ENCODE measurements around the gene CPNE9.
A peak's percentile ranks its signal among the peaks of the same experiment; 100 is the strongest.

Gene CPNE9

DNA sequence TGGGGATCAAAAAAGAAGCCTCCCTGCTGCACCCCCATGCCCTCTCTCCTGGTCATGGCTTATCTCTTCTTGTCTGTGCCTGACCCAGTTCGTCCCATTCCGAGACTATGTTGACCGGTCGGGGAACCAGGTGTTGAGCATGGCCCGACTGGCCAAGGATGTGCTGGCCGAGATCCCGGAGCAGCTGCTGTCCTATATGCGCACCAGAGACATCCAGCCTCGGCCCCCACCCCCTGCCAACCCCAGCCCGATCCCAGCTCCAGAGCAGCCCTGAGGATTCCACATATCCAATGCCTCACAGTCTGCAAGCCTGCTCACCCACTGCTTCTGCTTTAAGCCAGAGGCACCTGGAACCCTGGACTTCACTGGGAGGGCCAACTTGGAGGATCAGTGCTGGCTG, 25.8 kb downstream of the CPNE9 start:
- no peaks in the 10 kb centered on the region for H3K9me3 ChIP-seq (ENCODE audit: control insufficient read depth, insufficient read depth, low read length)
- peaks cover 4% of the 10 kb centered on the region for H3K4me1 ChIP-seq (ENCODE audit: control insufficient read depth, insufficient read depth, low read length)
- no CpG with 5 or more reads among the region's 10 CpGs for WGBS (ENCODE audit: insufficient coverage, insufficient read length)
- H3K27ac ChIP-seq (ENCODE audit: low read length): no peak overlapping the region
- H3K36me3 ChIP-seq (ENCODE audit: control insufficient read depth, insufficient read depth, low read length): 0 out of 2 replicates have a peak, but pooled peaks cover 6% of the 10 kb centered on the region
- no peak for DNase-seq (ENCODE audit: low read depth, low spot score)
- no peaks in the 10 kb centered on the region for H3K27me3 ChIP-seq (ENCODE audit: control insufficient read depth, insufficient read depth, low read length)
- no peak overlapping the region for H3K4me3 ChIP-seq (ENCODE audit: low read length)

DNA sequence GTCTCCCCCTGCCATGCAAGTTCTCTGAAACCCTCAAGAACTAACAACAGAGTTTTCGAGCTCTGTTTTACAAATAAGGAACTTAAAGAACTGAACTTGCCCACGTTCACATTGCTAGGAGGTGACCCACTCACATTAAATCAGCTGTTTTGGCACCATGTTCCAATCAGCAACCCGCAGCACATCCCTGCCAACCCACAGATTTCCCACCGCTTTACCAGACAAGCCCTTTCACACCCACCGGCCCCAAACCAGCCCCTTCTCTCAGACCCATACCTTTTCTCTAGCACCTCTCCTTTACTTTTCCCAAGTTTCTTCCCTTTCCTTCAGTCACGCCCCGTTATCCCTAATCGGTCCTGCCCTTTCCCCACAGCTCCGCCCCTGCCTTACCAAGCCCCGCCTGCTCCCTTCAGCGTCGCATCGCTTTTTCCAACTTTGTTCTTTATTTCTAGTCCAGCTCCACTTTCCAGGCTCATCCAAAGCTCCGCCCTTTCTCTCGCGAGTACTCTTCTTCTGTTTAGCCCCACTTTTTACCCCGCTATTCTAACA, 27.1 kb downstream of the CPNE9 start:
- no peak overlapping the region for H3K27ac ChIP-seq (ENCODE audit: low read length)
- peaks cover 4% of the 10 kb centered on the region for H3K4me1 ChIP-seq (ENCODE audit: control insufficient read depth, insufficient read depth, low read length)
- DNase-seq (ENCODE audit: low read depth, low spot score): peak; percentile 55
- no peaks in the 10 kb centered on the region for H3K27me3 ChIP-seq (ENCODE audit: control insufficient read depth, insufficient read depth, low read length)
- WGBS (ENCODE audit: insufficient coverage, insufficient read length): no CpG with 5 or more reads among the region's 17 CpGs
- H3K4me3 ChIP-seq (ENCODE audit: low read length): peak overlapping the region; percentile 51; the same call in 1 of the 2 replicates
- H3K36me3 ChIP-seq (ENCODE audit: control insufficient read depth, insufficient read depth, low read length): peaks cover 11% of the 10 kb centered on the region; the same call in 1 of the 2 replicates
- no peaks in the 10 kb centered on the region for H3K9me3 ChIP-seq (ENCODE audit: control insufficient read depth, insufficient read depth, low read length)

DNA sequence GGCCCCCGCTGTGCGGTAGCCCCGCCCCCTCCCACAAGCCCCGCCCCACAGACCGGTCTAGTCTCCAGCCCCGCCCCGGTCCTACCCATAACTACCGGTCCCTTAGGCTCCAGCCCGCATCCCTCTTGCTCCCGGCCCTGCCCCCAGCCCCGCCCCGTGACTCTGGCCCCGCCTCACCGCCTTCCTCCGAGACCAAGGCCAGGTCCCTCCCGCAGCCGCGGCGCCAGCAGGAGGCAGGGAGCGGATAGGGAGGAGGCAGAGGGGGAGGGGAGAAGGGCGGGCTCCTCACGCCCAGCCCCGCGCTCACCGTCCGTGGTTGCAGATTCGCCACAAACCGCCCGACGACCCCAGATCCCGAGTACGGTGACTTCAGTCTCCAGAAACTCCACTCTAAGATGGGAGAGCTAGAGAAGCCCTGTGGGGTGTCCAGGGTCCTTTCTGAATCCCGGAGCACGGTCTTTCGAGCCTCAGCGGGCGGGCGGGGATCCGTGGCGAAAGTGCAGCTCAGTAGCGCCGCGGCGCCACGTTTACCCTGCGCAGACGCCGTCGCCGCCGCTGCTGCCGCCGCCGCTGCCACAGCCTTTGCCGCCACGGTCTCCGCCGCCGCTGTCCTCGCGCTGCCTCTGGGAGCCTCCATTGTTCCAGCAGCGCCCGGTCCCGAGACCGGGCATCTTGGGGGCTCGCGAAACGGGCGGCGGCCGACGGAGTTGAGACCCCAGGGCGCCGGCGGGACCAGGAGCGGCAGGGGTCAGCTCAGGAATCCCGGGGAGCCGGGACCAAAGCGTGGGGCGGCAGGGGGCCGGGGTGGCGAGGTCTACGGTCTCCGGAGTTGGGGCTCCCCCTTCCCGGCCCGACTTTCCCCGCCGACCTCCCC, 27.8 kb downstream of the CPNE9 start, which contains the start of gene BRPF1:
BRPF1 (plus strand) TSS at position 530 of the 874 bp plus-strand sequence. CDS start 2,406 bp downstream, outside the sequence.
- peak within 1 kb of the TSS; percentile 96 for H3K4me3 ChIP-seq (ENCODE audit: low read length)
- peak; percentile 92 for DNase-seq (ENCODE audit: low read depth, low spot score)
- no peaks in the 10 kb centered on the region for H3K27me3 ChIP-seq (ENCODE audit: control insufficient read depth, insufficient read depth, low read length)
- H3K9me3 ChIP-seq (ENCODE audit: control insufficient read depth, insufficient read depth, low read length): no peaks in the 10 kb centered on the region
- no peak within 1 kb of the TSS for H3K27ac ChIP-seq (ENCODE audit: low read length)
- H3K4me1 ChIP-seq (ENCODE audit: control insufficient read depth, insufficient read depth, low read length): peaks cover 4% of the 10 kb centered on the region
- H3K36me3 ChIP-seq (ENCODE audit: control insufficient read depth, insufficient read depth, low read length): peaks cover 11% of the 10 kb centered on the region; the same call in 1 of the 2 replicates
- no CpG with 5 or more reads among the region's 88 CpGs for WGBS (ENCODE audit: insufficient coverage, insufficient read length)

DNA sequence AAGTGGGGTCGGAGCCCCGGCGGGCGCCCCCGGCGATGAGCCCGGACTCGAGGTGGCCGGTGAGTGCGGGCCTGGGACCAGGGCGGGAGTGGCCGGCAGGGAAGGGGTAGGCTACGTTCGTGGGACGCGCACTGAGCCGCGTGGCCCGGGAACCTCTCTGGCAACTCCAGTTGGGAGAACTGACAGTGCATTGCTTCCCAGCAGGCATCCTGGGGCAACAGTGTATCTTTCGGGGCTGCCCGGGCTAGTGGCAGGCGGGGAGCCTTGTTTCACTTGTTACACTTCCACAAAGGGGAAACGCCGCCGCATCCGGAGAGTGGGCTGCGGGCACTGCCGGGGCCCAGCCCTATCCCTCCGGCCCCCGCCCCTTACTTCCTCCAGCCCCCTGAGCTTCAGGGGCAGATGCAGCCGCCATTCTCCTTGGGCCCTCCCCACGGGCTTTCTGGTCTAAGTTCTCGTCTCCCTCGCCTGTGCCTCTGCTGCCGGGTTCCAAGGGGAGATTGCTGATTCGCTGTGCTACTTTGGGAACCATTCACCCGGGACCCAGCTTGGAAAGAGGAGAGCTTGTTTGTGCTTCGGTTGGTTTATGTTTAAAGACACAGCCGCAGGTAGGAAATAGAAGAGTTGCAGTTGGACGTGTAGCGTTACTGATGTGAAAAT, 28.6 kb downstream of the CPNE9 start:
- Histone ChIP-seq H3K27ac (ENCODE audit: low read length) (no peak overlapping the region), H3K36me3 (ENCODE audit: control insufficient read depth, insufficient read depth, low read length) (peaks cover 14% of the 10 kb centered on the region; the same call in 1 of the 2 replicates), H3K4me1 (ENCODE audit: control insufficient read depth, insufficient read depth, low read length) (peaks cover 4% of the 10 kb centered on the region), H3K9me3 (ENCODE audit: control insufficient read depth, insufficient read depth, low read length) (no peaks in the 10 kb centered on the region), H3K27me3 (ENCODE audit: control insufficient read depth, insufficient read depth, low read length) (no peaks in the 10 kb centered on the region), H3K4me3 (ENCODE audit: low read length) (peak overlapping the region; percentile 96)
- no peak for DNase-seq (ENCODE audit: low read depth, low spot score)
- WGBS (ENCODE audit: insufficient coverage, insufficient read length): no CpG with 5 or more reads among the region's 41 CpGs

DNA sequence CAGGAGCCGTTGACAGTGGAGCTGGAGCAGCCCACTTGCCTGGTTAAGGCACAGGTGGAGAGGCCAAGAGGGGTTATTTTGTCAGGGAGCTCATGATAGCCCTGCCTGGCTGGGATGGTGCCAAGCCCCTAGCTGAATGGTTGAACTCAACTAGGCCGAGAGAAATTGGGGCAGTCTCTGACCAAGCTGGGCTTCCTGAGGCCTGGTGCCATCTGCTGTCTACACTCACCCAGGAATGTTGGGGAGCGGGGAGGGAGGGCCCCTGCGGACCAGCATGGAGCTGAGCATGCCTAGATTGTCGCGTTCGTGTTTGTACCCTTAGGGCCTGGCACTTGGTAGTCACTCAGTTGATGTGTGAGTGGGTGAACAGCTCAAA, 29.1 kb downstream of the CPNE9 start:
- Histone ChIP-seq H3K27ac (ENCODE audit: low read length) (no peak overlapping the region), H3K36me3 (ENCODE audit: control insufficient read depth, insufficient read depth, low read length) (peaks cover 14% of the 10 kb centered on the region; the same call in 1 of the 2 replicates), H3K27me3 (ENCODE audit: control insufficient read depth, insufficient read depth, low read length) (no peaks in the 10 kb centered on the region), H3K4me1 (ENCODE audit: control insufficient read depth, insufficient read depth, low read length) (peaks cover 4% of the 10 kb centered on the region), H3K9me3 (ENCODE audit: control insufficient read depth, insufficient read depth, low read length) (no peaks in the 10 kb centered on the region), H3K4me3 (ENCODE audit: low read length) (peak overlapping the region; percentile 96; the same call in 1 of the 2 replicates)
- no CpG with 5 or more reads among the region's 7 CpGs for WGBS (ENCODE audit: insufficient coverage, insufficient read length)
- DNase-seq (ENCODE audit: low read depth, low spot score): no peak

DNA sequence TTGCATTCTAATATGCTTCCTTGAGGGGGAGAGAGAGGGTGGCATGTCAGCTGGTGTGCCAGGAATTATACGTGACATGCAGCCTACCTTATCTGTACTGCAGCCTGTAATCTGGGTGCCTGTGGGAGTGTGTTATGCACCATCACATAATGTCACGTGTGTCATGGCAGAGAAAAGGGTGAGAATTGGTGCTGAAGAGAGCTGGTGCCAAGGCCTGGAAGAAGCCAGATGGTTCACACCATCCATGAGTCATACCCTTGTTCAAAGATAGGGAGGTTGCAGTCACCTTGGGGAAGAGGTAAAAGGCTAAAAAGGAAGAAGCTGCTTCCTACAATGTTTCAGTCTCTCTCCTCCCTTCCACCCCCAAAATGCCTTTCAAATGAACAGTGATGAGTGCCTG, 33.2 kb downstream of the CPNE9 start:
- Histone ChIP-seq H3K4me3 (ENCODE audit: low read length) (no peak overlapping the region), H3K9me3 (ENCODE audit: control insufficient read depth, insufficient read depth, low read length) (no peaks in the 10 kb centered on the region)

DNA sequence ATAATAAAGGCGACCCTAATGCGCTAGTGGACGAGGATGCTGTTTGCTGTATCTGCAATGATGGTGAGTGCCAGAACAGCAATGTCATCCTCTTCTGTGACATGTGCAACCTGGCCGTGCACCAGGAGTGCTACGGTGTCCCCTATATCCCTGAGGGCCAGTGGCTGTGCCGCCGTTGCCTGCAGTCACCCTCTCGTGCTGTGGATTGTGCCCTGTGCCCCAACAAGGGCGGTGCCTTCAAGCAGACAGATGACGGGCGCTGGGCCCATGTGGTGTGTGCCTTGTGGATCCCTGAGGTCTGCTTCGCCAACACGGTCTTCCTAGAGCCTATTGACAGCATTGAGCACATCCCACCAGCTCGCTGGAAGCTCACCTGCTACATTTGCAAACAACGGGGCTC, 35.5 kb downstream of the CPNE9 start:
- peaks cover 55% of the 10 kb centered on the region for H3K36me3 ChIP-seq (ENCODE audit: control insufficient read depth, insufficient read depth, low read length)
- no peak overlapping the region for H3K4me3 ChIP-seq (ENCODE audit: low read length)
- no peaks in the 10 kb centered on the region for H3K9me3 ChIP-seq (ENCODE audit: control insufficient read depth, insufficient read depth, low read length)
- no peak for DNase-seq (ENCODE audit: low read depth, low spot score)
- H3K27ac ChIP-seq (ENCODE audit: low read length): no peak overlapping the region
- WGBS (ENCODE audit: insufficient coverage, insufficient read length): no CpG with 5 or more reads among the region's 15 CpGs
- no peaks in the 10 kb centered on the region for H3K4me1 ChIP-seq (ENCODE audit: control insufficient read depth, insufficient read depth, low read length)
- no peaks in the 10 kb centered on the region for H3K27me3 ChIP-seq (ENCODE audit: control insufficient read depth, insufficient read depth, low read length)

More for the DNA sequence above, 33.2 kb downstream of the CPNE9 start:
- no peaks in the 10 kb centered on the region for H3K27me3 ChIP-seq (ENCODE audit: control insufficient read depth, insufficient read depth, low read length)
- H3K36me3 ChIP-seq (ENCODE audit: control insufficient read depth, insufficient read depth, low read length): peaks cover 38% of the 10 kb centered on the region
- WGBS (ENCODE audit: insufficient coverage, insufficient read length): no CpG with 5 or more reads among the region's 2 CpGs
- peaks cover 4% of the 10 kb centered on the region; the same call in 1 of the 2 replicates for H3K4me1 ChIP-seq (ENCODE audit: control insufficient read depth, insufficient read depth, low read length)
- no peak overlapping the region for H3K27ac ChIP-seq (ENCODE audit: low read length)
- DNase-seq (ENCODE audit: low read depth, low spot score): no peak

DNA sequence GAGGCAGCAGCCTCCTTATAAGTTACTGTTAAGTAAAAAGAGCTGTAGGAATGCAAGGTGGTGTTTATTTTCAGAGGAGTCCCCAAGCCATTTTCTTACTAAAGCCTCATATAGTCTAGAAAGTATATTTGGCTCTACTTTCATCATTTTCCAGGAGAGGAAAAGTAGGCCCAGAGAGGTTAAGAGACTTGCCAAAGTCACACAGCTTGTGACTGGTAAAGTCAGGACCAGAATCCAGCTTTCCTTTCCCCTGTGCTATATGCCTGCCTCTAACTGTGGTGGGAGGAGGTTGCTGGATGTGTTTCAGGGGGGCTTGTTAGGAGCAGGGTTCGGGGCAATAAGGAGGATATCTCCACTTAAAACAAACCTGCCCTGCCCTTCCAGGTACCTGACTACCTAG, 38.9 kb downstream of the CPNE9 start:
- peaks cover 71% of the 10 kb centered on the region for H3K36me3 ChIP-seq (ENCODE audit: control insufficient read depth, insufficient read depth, low read length)
- no peak overlapping the region for H3K27ac ChIP-seq (ENCODE audit: low read length)
- no peak overlapping the region for H3K4me3 ChIP-seq (ENCODE audit: low read length)
- H3K9me3 ChIP-seq (ENCODE audit: control insufficient read depth, insufficient read depth, low read length): no peaks in the 10 kb centered on the region
- no peak for DNase-seq (ENCODE audit: low read depth, low spot score)
- no peaks in the 10 kb centered on the region for H3K4me1 ChIP-seq (ENCODE audit: control insufficient read depth, insufficient read depth, low read length)
- no peaks in the 10 kb centered on the region for H3K27me3 ChIP-seq (ENCODE audit: control insufficient read depth, insufficient read depth, low read length)
- no CpG with 5 or more reads among the region's 1 CpG for WGBS (ENCODE audit: insufficient coverage, insufficient read length)

DNA sequence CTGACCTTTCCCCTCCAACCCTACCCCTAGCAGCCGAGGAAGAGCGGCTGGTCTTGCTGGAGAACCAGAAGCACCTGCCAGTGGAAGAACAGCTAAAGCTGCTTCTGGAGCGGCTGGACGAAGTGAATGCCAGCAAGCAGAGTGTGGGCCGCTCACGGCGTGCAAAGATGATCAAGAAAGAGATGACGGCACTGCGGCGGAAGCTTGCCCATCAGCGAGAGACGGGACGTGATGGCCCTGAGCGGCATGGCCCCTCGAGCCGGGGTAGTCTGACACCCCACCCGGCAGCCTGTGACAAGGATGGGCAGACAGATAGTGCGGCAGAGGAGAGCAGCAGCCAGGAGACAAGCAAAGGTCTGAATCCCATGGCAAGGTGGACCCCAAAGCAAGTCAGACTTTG, 39.9 kb downstream of the CPNE9 start:
- H3K27ac ChIP-seq (ENCODE audit: low read length): no peak overlapping the region
- no peaks in the 10 kb centered on the region for H3K27me3 ChIP-seq (ENCODE audit: control insufficient read depth, insufficient read depth, low read length)
- WGBS (ENCODE audit: insufficient coverage, insufficient read length): no CpG with 5 or more reads among the region's 18 CpGs
- no peak for DNase-seq (ENCODE audit: low read depth, low spot score)
- H3K9me3 ChIP-seq (ENCODE audit: control insufficient read depth, insufficient read depth, low read length): no peaks in the 10 kb centered on the region
- no peak overlapping the region for H3K4me3 ChIP-seq (ENCODE audit: low read length)
- H3K4me1 ChIP-seq (ENCODE audit: control insufficient read depth, insufficient read depth, low read length): no peaks in the 10 kb centered on the region
- peaks cover 69% of the 10 kb centered on the region for H3K36me3 ChIP-seq (ENCODE audit: control insufficient read depth, insufficient read depth, low read length)

DNA sequence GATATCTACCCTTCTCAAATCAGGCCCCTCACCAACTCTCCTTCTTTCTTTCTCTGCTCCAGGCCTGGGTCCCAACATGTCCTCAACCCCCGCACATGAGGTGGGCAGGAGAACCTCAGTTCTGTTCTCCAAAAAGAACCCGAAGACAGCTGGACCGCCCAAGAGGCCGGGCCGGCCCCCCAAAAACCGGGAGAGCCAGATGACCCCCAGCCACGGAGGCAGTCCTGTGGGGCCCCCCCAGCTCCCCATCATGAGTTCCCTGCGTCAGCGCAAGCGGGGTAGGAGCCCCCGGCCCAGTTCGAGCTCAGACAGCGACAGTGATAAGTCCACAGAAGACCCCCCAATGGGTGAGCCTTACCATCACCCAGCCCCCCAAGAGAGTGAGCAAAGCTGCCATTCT, 40.5 kb downstream of the CPNE9 start:
- no CpG with 5 or more reads among the region's 13 CpGs for WGBS (ENCODE audit: insufficient coverage, insufficient read length)
- Histone ChIP-seq H3K4me3 (ENCODE audit: low read length) (no peak overlapping the region), H3K4me1 (ENCODE audit: control insufficient read depth, insufficient read depth, low read length) (no peaks in the 10 kb centered on the region), H3K36me3 (ENCODE audit: control insufficient read depth, insufficient read depth, low read length) (peaks cover 63% of the 10 kb centered on the region), H3K9me3 (ENCODE audit: control insufficient read depth, insufficient read depth, low read length) (no peaks in the 10 kb centered on the region), H3K27me3 (ENCODE audit: control insufficient read depth, insufficient read depth, low read length) (no peaks in the 10 kb centered on the region), H3K27ac (ENCODE audit: low read length) (no peak overlapping the region)
- no peak for DNase-seq (ENCODE audit: low read depth, low spot score)
